ENCODE measurements around the gene ARCN1.

ARCN1 gene

GRCh38 chr11:118628031-118628430, 55.8 kb downstream of the ARCN1 start:
- H3K36me3 ChIP-seq (ENCODE audit: control insufficient read depth, insufficient read depth, low read length): no peaks in the 10 kb centered on the region
- H3K9me3 ChIP-seq (ENCODE audit: control insufficient read depth, low read length): no peaks in the 10 kb centered on the region
- no peaks in the 10 kb centered on the region for H3K4me1 ChIP-seq (ENCODE audit: control insufficient read depth, insufficient read depth, low read length, poor library complexity, severe bottlenecking)
- H3K27ac ChIP-seq (ENCODE audit: insufficient read depth, low read length, poor library complexity, severe bottlenecking): no peak overlapping the region
- H3K27me3 ChIP-seq (replicated peaks; ENCODE audit: control insufficient read depth, insufficient read depth, low read length, poor library complexity, severe bottlenecking): no peaks in the 10 kb centered on the region
- H3K4me3 ChIP-seq (ENCODE audit: insufficient read depth, low read depth, low read length, poor library complexity, severe bottlenecking): no peak overlapping the region
- no peak for DNase-seq

GRCh38 chr11:118628432-118628831, 56.2 kb downstream of the ARCN1 start:
- H3K36me3 ChIP-seq (ENCODE audit: control insufficient read depth, insufficient read depth, low read length): no peaks in the 10 kb centered on the region
- no peaks in the 10 kb centered on the region for H3K27me3 ChIP-seq (replicated peaks; ENCODE audit: control insufficient read depth, insufficient read depth, low read length, poor library complexity, severe bottlenecking)
- no peak for DNase-seq
- no peak overlapping the region for H3K27ac ChIP-seq (ENCODE audit: insufficient read depth, low read length, poor library complexity, severe bottlenecking)
- no peak overlapping the region for H3K4me3 ChIP-seq (ENCODE audit: insufficient read depth, low read depth, low read length, poor library complexity, severe bottlenecking)
- H3K9me3 ChIP-seq (ENCODE audit: control insufficient read depth, low read length): no peaks in the 10 kb centered on the region
- H3K4me1 ChIP-seq (ENCODE audit: control insufficient read depth, insufficient read depth, low read length, poor library complexity, severe bottlenecking): no peaks in the 10 kb centered on the region

GRCh38 chr11:118628861-118629549, 56.8 kb downstream of the ARCN1 start:
- Histone ChIP-seq H3K4me1 (ENCODE audit: control insufficient read depth, insufficient read depth, low read length, poor library complexity, severe bottlenecking) (no peaks in the 10 kb centered on the region), H3K36me3 (ENCODE audit: control insufficient read depth, insufficient read depth, low read length) (no peaks in the 10 kb centered on the region), H3K4me3 (ENCODE audit: insufficient read depth, low read depth, low read length, poor library complexity, severe bottlenecking) (no peak overlapping the region), H3K27ac (ENCODE audit: insufficient read depth, low read length, poor library complexity, severe bottlenecking) (no peak overlapping the region), H3K9me3 (ENCODE audit: control insufficient read depth, low read length) (no peaks in the 10 kb centered on the region), H3K27me3 (replicated peaks; ENCODE audit: control insufficient read depth, insufficient read depth, low read length, poor library complexity, severe bottlenecking) (no peaks in the 10 kb centered on the region)
- DNase-seq: no peak

GRCh38 chr11:118629761-118630661, 57.8 kb downstream of the ARCN1 start:
- Histone ChIP-seq H3K9me3 (ENCODE audit: control insufficient read depth, low read length) (no peaks in the 10 kb centered on the region), H3K27ac (ENCODE audit: insufficient read depth, low read length, poor library complexity, severe bottlenecking) (no peak overlapping the region), H3K27me3 (replicated peaks; ENCODE audit: control insufficient read depth, insufficient read depth, low read length, poor library complexity, severe bottlenecking) (no peaks in the 10 kb centered on the region), H3K4me1 (ENCODE audit: control insufficient read depth, insufficient read depth, low read length, poor library complexity, severe bottlenecking) (no peaks in the 10 kb centered on the region), H3K4me3 (ENCODE audit: insufficient read depth, low read depth, low read length, poor library complexity, severe bottlenecking) (no peak overlapping the region), H3K36me3 (ENCODE audit: control insufficient read depth, insufficient read depth, low read length) (no peaks in the 10 kb centered on the region)
- no peak for DNase-seq

GRCh38 chr11:118631142-118631909, 59.1 kb downstream of the ARCN1 start:
- H3K27me3 ChIP-seq (replicated peaks; ENCODE audit: control insufficient read depth, insufficient read depth, low read length, poor library complexity, severe bottlenecking): no peaks in the 10 kb centered on the region
- no peaks in the 10 kb centered on the region for H3K4me1 ChIP-seq (ENCODE audit: control insufficient read depth, insufficient read depth, low read length, poor library complexity, severe bottlenecking)
- no peak for DNase-seq
- no peak overlapping the region for H3K27ac ChIP-seq (ENCODE audit: insufficient read depth, low read length, poor library complexity, severe bottlenecking)
- no peak overlapping the region for H3K4me3 ChIP-seq (ENCODE audit: insufficient read depth, low read depth, low read length, poor library complexity, severe bottlenecking)
- no peaks in the 10 kb centered on the region for H3K36me3 ChIP-seq (ENCODE audit: control insufficient read depth, insufficient read depth, low read length)
- no peaks in the 10 kb centered on the region for H3K9me3 ChIP-seq (ENCODE audit: control insufficient read depth, low read length)

- H3K4me3 ChIP-seq (ENCODE audit: insufficient read depth, low read depth, low read length, poor library complexity, severe bottlenecking): no peak overlapping the region
Measured at GRCh38 chr11:118632577-118633318, 60.5 kb downstream of the ARCN1 start.

GRCh38 chr11:118633319-118633690, 61.1 kb downstream of the ARCN1 start:
- no peaks in the 10 kb centered on the region for H3K36me3 ChIP-seq (ENCODE audit: control insufficient read depth, insufficient read depth, low read length)
- no peaks in the 10 kb centered on the region for H3K27me3 ChIP-seq (replicated peaks; ENCODE audit: control insufficient read depth, insufficient read depth, low read length, poor library complexity, severe bottlenecking)
- no peak overlapping the region for H3K27ac ChIP-seq (ENCODE audit: insufficient read depth, low read length, poor library complexity, severe bottlenecking)
- no peaks in the 10 kb centered on the region for H3K4me1 ChIP-seq (ENCODE audit: control insufficient read depth, insufficient read depth, low read length, poor library complexity, severe bottlenecking)
- DNase-seq: no peak
- no peaks in the 10 kb centered on the region for H3K9me3 ChIP-seq (ENCODE audit: control insufficient read depth, low read length)
- H3K4me3 ChIP-seq (ENCODE audit: insufficient read depth, low read depth, low read length, poor library complexity, severe bottlenecking): no peak overlapping the region

More at GRCh38 chr11:118632577-118633318, 60.5 kb downstream of the ARCN1 start:
- H3K36me3 ChIP-seq (ENCODE audit: control insufficient read depth, insufficient read depth, low read length): no peaks in the 10 kb centered on the region
- no peaks in the 10 kb centered on the region for H3K9me3 ChIP-seq (ENCODE audit: control insufficient read depth, low read length)
- no peak overlapping the region for H3K27ac ChIP-seq (ENCODE audit: insufficient read depth, low read length, poor library complexity, severe bottlenecking)
- no peaks in the 10 kb centered on the region for H3K4me1 ChIP-seq (ENCODE audit: control insufficient read depth, insufficient read depth, low read length, poor library complexity, severe bottlenecking)
- no peaks in the 10 kb centered on the region for H3K27me3 ChIP-seq (replicated peaks; ENCODE audit: control insufficient read depth, insufficient read depth, low read length, poor library complexity, severe bottlenecking)
- DNase-seq: no peak

GRCh38 chr11:118633979-118634378, 61.8 kb downstream of the ARCN1 start:
- Histone ChIP-seq H3K27ac (ENCODE audit: insufficient read depth, low read length, poor library complexity, severe bottlenecking) (no peak overlapping the region), H3K9me3 (ENCODE audit: control insufficient read depth, low read length) (no peaks in the 10 kb centered on the region), H3K4me3 (ENCODE audit: insufficient read depth, low read depth, low read length, poor library complexity, severe bottlenecking) (no peak overlapping the region), H3K27me3 (replicated peaks; ENCODE audit: control insufficient read depth, insufficient read depth, low read length, poor library complexity, severe bottlenecking) (no peaks in the 10 kb centered on the region), H3K36me3 (ENCODE audit: control insufficient read depth, insufficient read depth, low read length) (no peaks in the 10 kb centered on the region), H3K4me1 (ENCODE audit: control insufficient read depth, insufficient read depth, low read length, poor library complexity, severe bottlenecking) (no peaks in the 10 kb centered on the region)
- no peak for DNase-seq

GRCh38 chr11:118634431-118635236, 62.4 kb downstream of the ARCN1 start:
- H3K36me3 ChIP-seq (ENCODE audit: control insufficient read depth, insufficient read depth, low read length): no peaks in the 10 kb centered on the region
- H3K27me3 ChIP-seq (replicated peaks; ENCODE audit: control insufficient read depth, insufficient read depth, low read length, poor library complexity, severe bottlenecking): no peaks in the 10 kb centered on the region
- no peaks in the 10 kb centered on the region for H3K9me3 ChIP-seq (ENCODE audit: control insufficient read depth, low read length)
- H3K4me3 ChIP-seq (ENCODE audit: insufficient read depth, low read depth, low read length, poor library complexity, severe bottlenecking): no peak overlapping the region
- no peak for DNase-seq
- no peak overlapping the region for H3K27ac ChIP-seq (ENCODE audit: insufficient read depth, low read length, poor library complexity, severe bottlenecking)
- no peaks in the 10 kb centered on the region for H3K4me1 ChIP-seq (ENCODE audit: control insufficient read depth, insufficient read depth, low read length, poor library complexity, severe bottlenecking)

All from effector memory CD4-positive, alpha-beta T cell (primary cell).